HCT116 (cell line): ENCODE results near the gene LCN2.

Experiments
- CEBPB ChIP-seq: IDR thresholded peaks from 2 replicates; pipeline ENCODE4 v1.6.1; 2012; ENCODE audit warnings: low read depth
- ELF1 ChIP-seq: IDR thresholded peaks from 2 replicates; pipeline ENCODE4 v1.6.1; 2012; ENCODE audit warnings: low read depth, borderline replicate concordance
- EZH2 ChIP-seq: fragments of 200-600 bp; sonication (generic); IDR thresholded peaks from 2 replicates; pipeline ENCODE4 v1.6.1; 2017; ENCODE audit warnings: antibody characterized with exemption, mixed run types
- POLR2A ChIP-seq: IDR thresholded peaks from 2 replicates; pipeline ENCODE4 v1.7.0; 2011; ENCODE audit warnings: borderline replicate concordance; ENCODE audit not compliant: insufficient read depth, insufficient read length; ENCODE audit errors: extremely low read depth
- POLR2AphosphoS5 ChIP-seq: IDR thresholded peaks from 2 replicates; pipeline ENCODE4 v1.6.1; 2011; ENCODE audit warnings: mild to moderate bottlenecking, low read depth, low read length, moderate library complexity
- SIN3A ChIP-seq: IDR thresholded peaks from 2 replicates; pipeline ENCODE4 v1.6.1; 2012; ENCODE audit warnings: low read depth
- ZNF274 ChIP-seq: fragments of 200-500 bp; sonication (Bioruptor generic); IDR thresholded peaks from 2 replicates; pipeline ENCODE4 v1.6.1; 2014; ENCODE audit warnings: mild to moderate bottlenecking, low read depth, low read length, inconsistent platforms
- TF ChIP-seq, protein P1 (sequence below), 3 experiments: fragments of 200-600 bp in 1 of 3; sonication (generic) in 1 of 3; IDR thresholded peaks in 2 of 3; conservative IDR thresholded peaks in 1 of 3; 2 replicates each; pipeline ENCODE4 v1.5.1; 2012 to 2017; ENCODE audit warnings: low read depth in 2 of 3, low read length in 2 of 3, antibody characterized with exemption in 1 of 3, borderline replicate concordance in 1 of 3, control low read depth in 1 of 3, mild to moderate bottlenecking in 1 of 3, mixed read lengths in 1 of 3, mixed run types in 1 of 3, moderate library complexity in 1 of 3; ENCODE audit not compliant: insufficient read depth in 1 of 3
- TF ChIP-seq, protein P2 (sequence below): IDR thresholded peaks from 2 replicates; pipeline ENCODE4 v1.6.1; 2012

DNA sequence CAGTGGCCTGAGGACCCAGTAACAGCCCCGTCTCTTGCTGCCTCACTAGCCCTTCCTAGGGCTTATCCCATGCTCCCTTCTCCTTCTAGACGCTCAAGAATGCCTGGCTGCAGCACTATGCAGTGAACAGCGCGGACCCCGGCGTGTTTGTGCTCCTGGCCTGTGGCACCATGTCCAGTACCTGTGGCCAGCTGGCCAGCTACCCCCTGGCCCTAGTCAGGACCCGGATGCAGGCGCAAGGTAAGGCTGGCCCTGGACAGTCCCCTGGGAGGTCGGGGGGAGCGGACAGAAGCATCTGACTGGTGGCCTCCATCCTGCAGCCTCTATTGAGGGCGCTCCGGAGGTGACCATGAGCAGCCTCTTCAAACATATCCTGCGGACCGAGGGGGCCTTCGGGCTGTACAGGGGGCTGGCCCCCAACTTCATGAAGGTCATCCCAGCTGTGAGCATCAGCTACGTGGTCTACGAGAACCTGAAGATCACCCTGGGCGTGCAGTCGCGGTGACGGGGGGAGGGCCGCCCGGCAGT lies 42.2 kb upstream of the LCN2 start:
- TF ChIP-seq EZH2 = no peak
- no peak for TF ChIP-seq SIN3A
- no peak for TF ChIP-seq POLR2A
- TF ChIP-seq, protein P1, sequence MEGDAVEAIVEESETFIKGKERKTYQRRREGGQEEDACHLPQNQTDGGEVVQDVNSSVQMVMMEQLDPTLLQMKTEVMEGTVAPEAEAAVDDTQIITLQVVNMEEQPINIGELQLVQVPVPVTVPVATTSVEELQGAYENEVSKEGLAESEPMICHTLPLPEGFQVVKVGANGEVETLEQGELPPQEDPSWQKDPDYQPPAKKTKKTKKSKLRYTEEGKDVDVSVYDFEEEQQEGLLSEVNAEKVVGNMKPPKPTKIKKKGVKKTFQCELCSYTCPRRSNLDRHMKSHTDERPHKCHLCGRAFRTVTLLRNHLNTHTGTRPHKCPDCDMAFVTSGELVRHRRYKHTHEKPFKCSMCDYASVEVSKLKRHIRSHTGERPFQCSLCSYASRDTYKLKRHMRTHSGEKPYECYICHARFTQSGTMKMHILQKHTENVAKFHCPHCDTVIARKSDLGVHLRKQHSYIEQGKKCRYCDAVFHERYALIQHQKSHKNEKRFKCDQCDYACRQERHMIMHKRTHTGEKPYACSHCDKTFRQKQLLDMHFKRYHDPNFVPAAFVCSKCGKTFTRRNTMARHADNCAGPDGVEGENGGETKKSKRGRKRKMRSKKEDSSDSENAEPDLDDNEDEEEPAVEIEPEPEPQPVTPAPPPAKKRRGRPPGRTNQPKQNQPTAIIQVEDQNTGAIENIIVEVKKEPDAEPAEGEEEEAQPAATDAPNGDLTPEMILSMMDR (IDR thresholded peaks at IDR 0.05 in 2 of 3, conservative IDR thresholded peaks at IDR 0.05 in 1 of 3; ENCODE audit: borderline replicate concordance in 1 of 3, insufficient read depth in 1 of 3, low read depth in 2 of 3, low read length in 2 of 3) = no peak
- TF ChIP-seq CEBPB = no peak
- TF ChIP-seq ZNF274 = no peak
- TF ChIP-seq ELF1 = no peak
- TF ChIP-seq POLR2AphosphoS5 = no peak
- TF ChIP-seq, protein P2, sequence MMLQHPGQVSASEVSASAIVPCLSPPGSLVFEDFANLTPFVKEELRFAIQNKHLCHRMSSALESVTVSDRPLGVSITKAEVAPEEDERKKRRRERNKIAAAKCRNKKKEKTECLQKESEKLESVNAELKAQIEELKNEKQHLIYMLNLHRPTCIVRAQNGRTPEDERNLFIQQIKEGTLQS = no peak
